Esophagus muscularis mucosa (tissue), 4 donors: ENCODE data around the gene EYA2. TPM values are rescaled to one million over a fixed set of nuclear protein-coding genes. Genes with fewer than 3 reads are reported as not detected.

Source experiments
- DNase-seq: peaks from one replicate; pipeline ENCODE4 v3.0.0-alpha.2; 2017; ENCODE audit errors: extremely low spot score
- H3K27ac ChIP-seq, 4 donors: fragments of 200-600 bp; sonication (generic); replicated peaks in 1 of 4; 1 replicate in 3 of 4; 2 replicates in 1 of 4; pipeline ENCODE4 v1.5.1; 2016 to 2019; ENCODE audit warnings: mild to moderate bottlenecking in 1 of 4
- H3K27me3 ChIP-seq, 4 donors: fragments of 200-600 bp; sonication (generic); one replicate each; pipeline versions ENCODE4 v1.5.1 to v1.6.0; 2016 to 2019
- H3K36me3 ChIP-seq, 4 donors: fragments of 200-600 bp; sonication (generic); one replicate each; pipeline ENCODE4 v1.5.1; 2016 to 2019
- H3K4me1 ChIP-seq, 4 donors: fragments of 200-600 bp; sonication (generic); one replicate each; pipeline ENCODE4 v1.5.1; 2016 to 2019
- H3K4me3 ChIP-seq, 4 donors: fragments of 200-600 bp; sonication (generic); 1 replicate in 2 of 4; 2 replicates in 2 of 4; pipeline ENCODE4 v1.5.1; 2016 to 2019; ENCODE audit warnings: mild to moderate bottlenecking in 4 of 4, moderate library complexity in 1 of 4
- H3K9me3 ChIP-seq, 4 donors: fragments of 200-600 bp; sonication (generic); 1 replicate in 3 of 4; 2 replicates in 1 of 4; pipeline ENCODE4 v1.5.1; 2016 to 2019
- CTCF ChIP-seq, 3 experiments: fragments of 200-600 bp in 2 of 3; fragments of 450-650 bp in 1 of 3; sonication (generic) in 2 of 3; IDR thresholded peaks; one replicate each; pipeline ENCODE4 v1.5.1; 2017 to 2019; ENCODE audit warnings: antibody characterized with exemption in 3 of 3, mild to moderate bottlenecking in 2 of 3, moderate library complexity in 1 of 3
- EP300 ChIP-seq: sonication (generic); formaldehyde crosslinking; IDR thresholded peaks from one replicate; pipeline ENCODE4 v1.6.1; 2017; ENCODE audit warnings: antibody characterized with exemption
- POLR2A ChIP-seq: fragments of 450-650 bp; IDR thresholded peaks from one replicate; pipeline ENCODE4 v1.6.1; 2017; ENCODE audit warnings: antibody characterized with exemption, moderate library complexity, mild to moderate bottlenecking, low read depth
- POLR2AphosphoS5 ChIP-seq, 2 donors: sonication (generic); formaldehyde crosslinking; IDR thresholded peaks; one replicate each; pipeline ENCODE4 v1.6.1; 2017; ENCODE audit warnings: antibody characterized with exemption in 2 of 2
- WGBS: methylation state at CpG from one replicate; pipeline ENCODE4 v1.1.5; 2018; 5-methylcytosine and 5-hydroxymethylcytosine counted together
- intact Hi-C: fragments of 100-400 bp; cut with DNase I; formaldehyde crosslinking; loops from one replicate; pipeline ENCODE4 v1.15.1; 2023
- total RNA-seq, 4 donors: library from RNA; depleted of rRNA; stranded (reverse); fragments of >200 nt; gene quantifications; one replicate each; pipeline versions ENCODE4 v1.1.0 to v1.2.1, GENCODE V29; 2016

The EYA2 gene
- total RNA-seq, 4 donors from 2014 or later = 1.2 to 5.9 (median 4.2) TPM

- Histone ChIP-seq H3K4me3 (no peak overlapping the region), H3K9me3 (peaks cover 0 to 28% (median 21%) of the 10 kb centered on the region in 4 donors), H3K4me1 (no peaks in the 10 kb centered on the region), H3K36me3 (peaks cover 0 to 5% (median 0%) of the 10 kb centered on the region in 4 donors), H3K27me3 (no peaks in the 10 kb centered on the region), H3K27ac (no peak overlapping the region)
- 91% methylated on average over 3 of the region's 3 CpGs for WGBS
- DNase-seq = no peak
- intact Hi-C loops = no loop called here
- TF ChIP-seq POLR2A = no peak
- no peak for TF ChIP-seq EP300
- TF ChIP-seq POLR2AphosphoS5 (IDR thresholded peaks at IDR 0.05) = no peak
- no peak for TF ChIP-seq CTCF (IDR thresholded peaks at IDR 0.05)
Measured at GRCh38 chr20:47067776-47068175, 173.1 kb downstream of the EYA2 start.

GRCh38 chr20:47070176-47070575 is 175.5 kb downstream of the EYA2 start:
- peaks cover 0 to 9% (median 3%) of the 10 kb centered on the region in 4 donors for H3K36me3 ChIP-seq
- H3K4me1 ChIP-seq = no peaks in the 10 kb centered on the region
- H3K27me3 ChIP-seq = no peaks in the 10 kb centered on the region
- no peak for TF ChIP-seq POLR2AphosphoS5 (IDR thresholded peaks at IDR 0.05)
- no peak for TF ChIP-seq POLR2A
- no peak for TF ChIP-seq EP300
- TF ChIP-seq CTCF (IDR thresholded peaks at IDR 0.05) = no peak
- peaks cover 0 to 28% (median 21%) of the 10 kb centered on the region in 4 donors for H3K9me3 ChIP-seq
- WGBS = 85% methylated on average over 3 of the region's 3 CpGs
- no peak overlapping the region for H3K4me3 ChIP-seq
- H3K27ac ChIP-seq = no peak overlapping the region
- intact Hi-C loops = no loop called here
- no peak for DNase-seq

- H3K27ac ChIP-seq = no peak overlapping the region
- H3K9me3 ChIP-seq = peaks cover 0 to 33% (median 22%) of the 10 kb centered on the region in 4 donors
- intact Hi-C loops = no loop called here
- H3K4me1 ChIP-seq = no peaks in the 10 kb centered on the region
- no peak for DNase-seq
- H3K4me3 ChIP-seq = no peak overlapping the region
- TF ChIP-seq CTCF (IDR thresholded peaks at IDR 0.05) = no peak
- TF ChIP-seq EP300 = no peak
- TF ChIP-seq POLR2AphosphoS5 (IDR thresholded peaks at IDR 0.05) = no peak
- no peak for TF ChIP-seq POLR2A
- no peaks in the 10 kb centered on the region for H3K27me3 ChIP-seq
- H3K36me3 ChIP-seq = peaks cover 0 to 9% (median 3%) of the 10 kb centered on the region in 4 donors
- 92% methylated on average over 8 of the region's 10 CpGs for WGBS
Measured at GRCh38 chr20:47071646-47072185, 177.1 kb downstream of the EYA2 start.

GRCh38 chr20:47073766-47074475 is 179.3 kb downstream of the EYA2 start:
- TF ChIP-seq CTCF (IDR thresholded peaks at IDR 0.05) (no peak), EP300 (no peak), POLR2AphosphoS5 (IDR thresholded peaks at IDR 0.05) (no peak), POLR2A (no peak)
- WGBS = 94% methylated on average over 16 of the region's 16 CpGs

More at GRCh38 chr20:47073766-47074475, 179.3 kb downstream of the EYA2 start:
- H3K4me1 ChIP-seq = no peaks in the 10 kb centered on the region
- intact Hi-C loops = no loop called here
- no peak for DNase-seq
- no peaks in the 10 kb centered on the region for H3K27me3 ChIP-seq
- no peak overlapping the region for H3K4me3 ChIP-seq
- peaks cover 0 to 9% (median 3%) of the 10 kb centered on the region in 4 donors for H3K36me3 ChIP-seq
- H3K27ac ChIP-seq = no peak overlapping the region
- H3K9me3 ChIP-seq = peaks cover 0 to 17% (median 4%) of the 10 kb centered on the region in 4 donors
